HG02798 (cell line): ENCODE results near the gene OR4C3.
"Not testable (repeated sequence)": the region's sequence is repeated elsewhere in the genome, so short reads cannot be mapped to it uniquely, and the experiment has no call there.

ENCODE experiments used
- ATAC-seq: cut with Tn5 transposase; IDR thresholded peaks from one replicate; pipeline ENCODE4 v1.9.1; 2021; ENCODE audit warnings: mild to moderate bottlenecking; ENCODE audit not compliant: unreplicated experiment, poor library complexity

Gene OR4C3

GRCh38 chr11:48324620-48325019, at the start of gene OR4C3:
Gene OR4C3, plus strand, starts transcription at chr11:48324920. Its CDS starts 102 bp downstream, at chr11:48325022.
- ATAC-seq = not testable (repeated sequence)

GRCh38 chr11:48305923-48306322, 18.8 kb upstream of the OR4C3 start, which contains the start of gene OR4S1:
Gene OR4S1, plus strand, starts transcription at chr11:48306223. Its CDS starts 0 bp downstream, at chr11:48306223.
- no peak for ATAC-seq

- peak; percentile 94 for ATAC-seq
These were observed 16.8 kb upstream of the OR4C3 start for GRCh38 chr11:48307760-48308386.

GRCh38 chr11:48313590-48313989, 11.1 kb upstream of the OR4C3 start:
- ATAC-seq = not testable (repeated sequence)

- ATAC-seq = not testable (repeated sequence)
These were observed 4.9 kb upstream of the OR4C3 start for GRCh38 chr11:48319813-48320212.

- ATAC-seq = no peak
These were observed 16.7 kb downstream of the OR4C3 start for GRCh38 chr11:48341466-48341865.

- ATAC-seq = not testable (repeated sequence)
These were observed 17.8 kb downstream of the OR4C3 start for GRCh38 chr11:48342505-48342904.

- not testable (repeated sequence) for ATAC-seq
These were observed 21.6 kb downstream of the OR4C3 start for GRCh38 chr11:48346286-48346685.

GRCh38 chr11:48354013-48354412, 29.3 kb downstream of the OR4C3 start:
- ATAC-seq = no peak

GRCh38 chr11:48354677-48355076, 30.0 kb downstream of the OR4C3 start:
- no peak for ATAC-seq

GRCh38 chr11:48361289-48361688, 36.6 kb downstream of the OR4C3 start:
- not testable (repeated sequence) for ATAC-seq

- no peak for ATAC-seq
These were observed 41.6 kb downstream of the OR4C3 start, which contains the start of gene OR4C5 for GRCh38 chr11:48366365-48366764. Gene OR4C5, minus strand, starts transcription at chr11:48366465. Its CDS starts 0 bp downstream, at chr11:48366465.
